GM18498 (cell line): ENCODE results near the gene KIRREL3.
"Not testable (repeated sequence)": the region's sequence is repeated elsewhere in the genome, so short reads cannot be mapped to it uniquely, and the experiment has no call there.

ENCODE experiments used
- ATAC-seq: cut with Tn5 transposase; IDR thresholded peaks from one replicate; pipeline ENCODE4 v1.9.1; 2021; ENCODE audit warnings: mild to moderate bottlenecking, moderate library complexity; ENCODE audit not compliant: unreplicated experiment

Gene KIRREL3

DNA sequence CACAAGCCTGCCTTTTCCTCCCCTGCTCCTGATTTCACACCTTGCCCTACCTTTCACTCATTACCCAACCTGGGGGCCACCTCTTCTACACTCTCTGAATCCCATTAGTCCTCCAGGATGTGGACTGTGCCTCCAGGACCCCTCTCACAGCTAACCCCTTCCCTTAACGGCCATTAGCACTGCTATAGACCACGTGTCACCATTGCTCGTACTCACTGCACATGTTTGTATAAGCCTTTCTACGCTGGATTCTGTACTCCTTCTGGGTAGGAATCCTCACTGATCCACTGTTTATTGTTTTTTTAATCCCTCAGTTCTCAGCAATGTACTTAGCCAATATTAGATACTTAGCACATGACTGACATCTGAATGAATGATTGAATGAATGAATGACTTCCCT is 40.9 kb downstream of the KIRREL3 start:
- ATAC-seq = no peak

DNA sequence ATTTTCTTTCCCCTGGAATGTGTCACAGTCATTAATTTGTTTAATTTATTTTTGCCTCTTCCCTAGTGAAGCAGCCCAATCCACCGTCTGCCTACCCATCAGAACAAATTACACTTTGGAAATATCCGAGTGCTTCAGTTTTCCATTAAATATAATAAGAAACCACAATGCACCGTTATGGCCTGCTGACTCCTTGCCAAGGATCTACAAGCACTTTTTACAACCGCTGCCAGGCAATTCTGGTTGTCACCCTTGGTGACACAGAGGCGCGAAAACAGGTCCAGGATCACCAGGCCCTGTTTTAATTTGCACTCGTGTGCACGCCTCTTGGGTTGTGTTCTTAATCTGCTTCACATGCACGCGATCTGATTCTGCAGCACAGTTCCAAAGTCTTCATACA is 43.9 kb downstream of the KIRREL3 start:
- ATAC-seq = no peak

DNA sequence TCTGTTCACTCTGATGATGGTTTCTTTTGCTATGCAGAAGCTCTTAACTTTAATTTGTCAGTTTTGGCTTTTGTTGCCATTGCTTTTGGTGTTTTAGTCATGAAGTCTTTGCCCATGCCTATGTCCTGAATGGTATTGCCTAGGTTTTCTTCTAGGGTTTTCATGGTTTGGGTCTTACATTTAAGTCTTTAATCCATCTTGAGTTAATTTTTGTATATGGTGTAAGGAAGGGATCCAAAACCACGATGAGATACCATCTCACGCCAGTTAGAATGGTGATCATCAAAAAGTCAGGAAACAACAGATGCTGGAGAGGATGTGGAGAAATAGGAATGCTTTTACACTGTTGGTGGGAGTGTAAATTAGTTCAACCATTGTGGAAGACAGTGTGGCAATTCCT is 48.0 kb downstream of the KIRREL3 start:
- ATAC-seq = not testable (repeated sequence)

DNA sequence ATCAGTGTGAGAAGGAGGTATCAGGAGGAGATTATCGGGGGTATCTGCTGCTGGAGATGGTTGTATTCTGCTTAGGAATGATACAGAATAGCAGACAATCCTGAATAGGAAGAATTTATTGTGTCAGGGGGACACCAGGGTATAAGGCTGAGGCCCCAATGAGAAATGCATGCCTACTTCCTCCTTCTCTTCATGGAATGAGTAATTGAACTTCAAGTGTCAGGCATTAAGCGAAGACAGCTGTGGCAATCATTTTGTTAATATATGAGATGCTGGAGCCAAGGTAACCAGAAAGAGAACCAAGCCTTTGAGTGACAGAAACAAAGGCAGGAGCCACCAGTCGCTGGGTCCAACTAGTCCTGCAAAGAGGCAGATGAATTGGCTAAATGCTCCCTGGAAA is 49.1 kb downstream of the KIRREL3 start:
- no peak for ATAC-seq

DNA sequence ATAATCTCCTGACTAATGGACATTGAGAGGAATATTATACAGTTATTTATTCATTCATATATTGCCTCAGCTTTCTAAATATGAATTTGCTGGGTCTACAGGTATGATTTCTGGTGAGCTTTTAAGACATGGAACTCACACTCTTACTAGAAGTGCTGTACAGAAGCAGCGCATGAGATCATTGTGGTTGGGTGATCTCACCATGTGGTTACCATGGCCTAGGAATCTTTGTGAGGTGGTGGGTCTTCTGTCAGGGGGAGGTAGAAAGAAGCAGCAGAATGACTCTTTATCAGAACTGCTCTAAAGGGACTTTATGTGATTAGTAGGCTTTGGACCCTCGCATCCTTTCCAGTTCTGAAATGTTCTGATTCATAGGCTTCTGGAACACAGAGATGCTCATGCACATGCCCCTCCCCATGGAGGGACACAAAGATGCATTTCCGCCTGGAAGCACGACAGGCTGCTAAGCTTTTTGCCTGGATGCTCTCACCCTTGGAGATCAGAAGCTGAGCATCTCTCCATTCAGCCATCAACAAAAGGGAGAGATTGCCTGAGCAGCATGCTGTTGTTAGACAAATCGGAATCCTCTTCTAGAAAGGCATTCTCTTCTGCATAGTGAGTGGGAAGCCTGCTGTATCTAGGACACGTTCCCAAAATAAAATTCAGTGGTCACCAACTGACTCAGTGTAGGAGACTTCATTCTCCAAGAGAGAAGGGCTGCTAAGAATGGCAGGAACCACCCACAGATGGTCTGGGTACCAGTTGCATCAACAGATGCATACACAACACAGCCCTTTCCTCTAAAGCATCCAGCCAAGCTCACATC is 51.3 kb downstream of the KIRREL3 start:
- no peak for ATAC-seq

DNA sequence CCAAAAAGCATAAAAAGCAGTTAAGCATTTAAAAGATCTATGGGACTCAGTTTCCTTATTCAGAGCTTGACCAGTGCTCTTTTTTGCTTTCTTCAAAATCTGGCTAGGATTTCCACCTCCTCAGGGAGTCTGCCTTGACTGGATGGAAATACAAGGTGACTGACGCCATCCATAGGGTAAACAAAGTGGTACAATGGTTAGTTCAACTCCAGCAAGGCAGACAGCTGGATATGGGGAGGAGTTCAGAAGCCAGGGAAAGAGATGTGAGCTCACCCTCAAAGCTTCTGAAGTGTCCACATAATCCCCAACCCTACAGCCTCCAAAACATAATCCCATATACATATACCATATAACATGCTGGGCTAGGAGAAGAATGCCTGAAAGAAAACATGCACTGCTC is 52.0 kb downstream of the KIRREL3 start:
- no peak for ATAC-seq

DNA sequence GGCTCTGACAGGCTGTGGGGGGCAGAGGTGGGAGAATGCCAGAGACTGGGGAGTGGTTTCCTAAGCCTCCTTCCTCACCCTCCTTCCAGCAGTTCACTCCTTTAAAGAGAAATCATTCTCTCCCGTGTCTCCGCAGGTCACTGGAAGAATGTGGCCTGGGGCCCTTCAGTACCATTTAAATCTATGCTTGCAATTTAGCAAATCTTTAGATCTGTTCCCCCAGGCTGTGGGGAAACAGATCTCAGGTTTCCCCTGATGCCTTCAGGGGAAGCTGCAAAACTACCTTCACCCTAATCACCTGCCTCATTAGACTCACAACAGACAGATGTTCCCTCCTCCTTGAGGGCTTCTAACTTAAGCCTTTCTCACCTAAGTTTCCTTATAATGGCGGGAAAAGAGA is 55.3 kb downstream of the KIRREL3 start:
- ATAC-seq = no peak

DNA sequence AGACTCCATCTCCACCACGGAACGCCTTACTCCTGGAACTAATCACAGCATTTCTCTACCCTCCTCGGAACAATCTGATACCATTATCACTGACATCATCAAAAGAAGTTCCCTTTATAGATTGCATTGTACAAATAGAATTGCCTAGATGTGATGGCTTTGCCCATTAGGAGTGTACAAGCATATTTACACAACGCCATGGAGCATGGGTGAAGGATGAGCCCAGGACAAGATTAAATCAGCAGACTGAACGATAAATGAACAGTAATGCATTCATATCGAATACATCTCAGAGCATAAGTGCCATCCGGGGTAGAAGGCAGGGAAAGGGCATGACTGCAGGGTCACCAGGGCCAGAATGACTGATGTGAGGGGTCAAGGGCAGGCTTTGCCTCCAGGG is 57.3 kb downstream of the KIRREL3 start:
- ATAC-seq = no peak

DNA sequence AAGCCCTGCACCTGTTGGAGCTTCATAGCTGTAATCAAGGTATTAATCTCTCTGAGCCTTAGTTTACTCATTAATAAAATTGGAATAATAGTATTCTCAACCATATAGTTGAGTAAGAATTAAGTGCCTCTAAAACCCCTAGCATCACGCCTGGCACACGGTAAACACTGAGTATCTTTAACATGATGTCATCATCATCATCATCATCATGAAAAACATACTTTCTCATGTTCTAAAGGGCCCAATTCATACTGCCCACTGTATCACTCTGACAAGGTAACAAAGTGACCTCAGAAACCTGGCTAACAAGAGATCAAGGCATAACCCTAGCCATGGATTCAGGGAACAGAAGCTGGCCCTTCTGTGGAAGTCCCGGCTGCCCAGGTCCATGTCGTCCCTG is 58.4 kb downstream of the KIRREL3 start:
- ATAC-seq = no peak

DNA sequence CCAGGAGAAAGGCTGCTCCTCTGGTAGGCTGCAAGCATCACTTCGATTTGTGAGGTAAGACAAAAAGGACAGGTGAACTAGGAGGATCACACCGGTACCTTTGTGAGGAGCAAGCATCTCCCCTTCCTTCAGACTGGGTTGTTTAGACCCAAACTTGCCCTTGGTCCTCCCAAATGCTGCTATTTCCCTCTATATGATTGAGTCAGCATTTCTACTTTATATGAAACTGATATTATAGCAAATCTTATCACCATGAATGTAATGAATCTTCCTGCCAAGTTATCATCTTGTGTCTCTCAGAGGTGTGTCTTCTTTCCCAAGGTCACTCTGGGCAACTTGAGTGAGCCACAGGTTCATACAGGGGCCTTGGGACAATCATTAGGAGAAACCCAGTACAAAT is 61.0 kb downstream of the KIRREL3 start:
- ATAC-seq = no peak

DNA sequence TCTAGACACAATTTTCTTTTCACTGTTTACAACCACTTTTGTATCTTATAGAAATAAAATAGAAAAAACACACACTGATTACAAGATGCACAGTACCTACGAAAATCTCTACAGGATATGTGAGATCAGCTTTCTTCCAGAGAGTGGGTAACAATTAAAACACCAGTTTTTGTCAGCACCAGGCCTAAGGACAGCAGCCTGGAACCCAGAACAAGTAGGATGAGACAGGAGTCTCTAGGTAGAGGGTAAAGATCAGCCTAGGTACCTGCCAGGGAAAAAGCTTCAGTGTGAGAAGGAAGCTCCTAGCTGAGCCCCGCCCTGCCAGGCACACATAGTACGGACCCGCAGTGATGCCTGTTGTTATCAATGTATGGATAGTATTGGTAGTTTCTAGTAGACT is 61.9 kb downstream of the KIRREL3 start:
- ATAC-seq = no peak

DNA sequence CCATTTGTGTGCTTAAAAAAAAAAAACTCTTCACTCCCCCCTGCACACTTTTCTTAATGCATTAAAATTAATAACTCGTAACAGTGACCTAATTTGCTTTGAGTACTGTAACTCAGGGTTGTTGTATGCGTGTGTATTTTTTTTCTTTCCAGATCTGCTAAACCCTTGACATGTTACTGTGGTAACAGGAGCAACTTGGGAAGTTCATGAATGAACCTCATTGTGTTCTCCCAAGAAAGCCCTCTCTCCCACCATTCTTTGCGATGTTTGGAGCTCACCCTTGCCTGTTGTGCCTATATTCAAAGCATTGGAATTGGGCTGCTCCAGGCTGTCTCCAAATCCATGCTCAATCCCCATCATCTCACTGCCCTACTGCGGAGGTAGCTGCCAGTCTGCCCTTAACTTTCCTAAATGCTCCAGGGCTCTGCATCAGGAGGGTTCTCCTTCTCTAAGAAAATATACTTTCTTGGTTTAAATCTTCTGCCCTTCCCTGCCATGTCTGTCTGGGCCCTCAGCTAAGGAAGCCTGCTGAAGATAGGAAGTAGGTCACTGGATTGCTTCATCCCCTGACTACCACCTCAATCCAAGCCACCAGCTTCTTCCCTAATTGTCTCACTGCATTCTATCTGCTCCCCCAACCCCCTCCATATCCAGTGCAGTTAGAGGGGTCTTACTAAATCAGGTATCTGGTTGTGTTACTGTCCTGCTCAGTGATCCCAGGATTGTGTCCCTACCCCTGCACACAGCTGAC is 70.3 kb downstream of the KIRREL3 start:
- no peak for ATAC-seq

DNA sequence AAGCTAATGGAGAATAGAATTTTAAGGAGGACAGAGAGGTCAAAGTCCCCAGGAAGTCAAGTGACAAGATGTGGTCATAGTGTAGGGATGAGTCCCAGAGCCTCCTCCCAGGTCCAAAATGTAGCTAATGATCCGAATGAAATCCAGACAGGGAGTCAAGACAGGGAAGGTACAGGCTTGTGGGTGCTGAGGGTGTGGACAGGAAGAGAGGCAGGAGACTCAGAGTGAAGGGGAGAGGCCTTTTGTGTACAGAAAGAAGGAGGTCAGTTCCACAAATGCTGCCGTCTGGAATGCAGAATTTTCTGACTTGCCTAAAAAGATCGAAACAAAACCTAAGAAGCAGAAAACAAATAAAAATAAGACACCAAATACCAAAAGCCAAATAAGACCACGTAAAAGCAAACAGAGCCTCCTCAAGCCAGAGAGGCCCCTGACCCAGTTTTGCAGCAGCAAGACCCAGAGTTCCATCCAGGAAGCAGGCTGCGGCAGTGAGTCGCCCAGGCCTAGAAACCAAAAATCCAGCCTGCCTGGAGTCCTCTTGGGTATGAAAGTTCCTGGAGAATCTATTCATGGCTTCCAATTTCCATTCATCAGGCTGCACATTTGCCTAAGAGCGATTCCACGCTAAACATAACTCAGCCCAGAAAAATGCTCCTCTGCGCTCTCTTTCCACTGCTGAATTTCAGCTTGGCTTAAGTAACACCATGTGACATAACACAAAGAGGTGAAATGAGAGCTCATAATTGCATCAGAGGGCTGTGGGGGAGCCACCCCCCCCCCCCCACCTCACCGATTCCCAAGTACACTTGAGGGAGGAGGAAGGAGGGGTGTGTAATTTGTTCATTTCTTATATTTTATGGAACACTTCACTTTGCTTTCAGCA is 71.2 kb downstream of the KIRREL3 start:
- ATAC-seq = no peak

DNA sequence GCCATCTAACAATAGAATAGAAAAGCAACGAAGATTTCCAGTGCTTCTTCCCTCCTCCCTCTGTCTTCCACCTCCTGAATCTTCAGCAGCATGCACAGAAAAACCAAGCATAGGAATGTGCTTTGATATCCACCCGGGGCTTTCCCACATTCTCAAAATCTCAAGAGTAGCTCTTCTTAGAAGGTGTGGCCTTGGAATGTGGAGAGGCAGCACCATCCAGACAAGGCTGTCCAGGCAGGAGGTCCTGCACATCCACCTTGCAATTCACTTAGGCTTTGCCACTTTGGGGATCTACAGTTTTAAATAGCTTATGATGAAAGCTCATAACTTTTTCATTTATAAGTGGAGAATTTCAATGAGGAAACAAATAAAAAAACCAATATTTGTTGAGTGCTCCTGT is 72.9 kb downstream of the KIRREL3 start:
- ATAC-seq = no peak

DNA sequence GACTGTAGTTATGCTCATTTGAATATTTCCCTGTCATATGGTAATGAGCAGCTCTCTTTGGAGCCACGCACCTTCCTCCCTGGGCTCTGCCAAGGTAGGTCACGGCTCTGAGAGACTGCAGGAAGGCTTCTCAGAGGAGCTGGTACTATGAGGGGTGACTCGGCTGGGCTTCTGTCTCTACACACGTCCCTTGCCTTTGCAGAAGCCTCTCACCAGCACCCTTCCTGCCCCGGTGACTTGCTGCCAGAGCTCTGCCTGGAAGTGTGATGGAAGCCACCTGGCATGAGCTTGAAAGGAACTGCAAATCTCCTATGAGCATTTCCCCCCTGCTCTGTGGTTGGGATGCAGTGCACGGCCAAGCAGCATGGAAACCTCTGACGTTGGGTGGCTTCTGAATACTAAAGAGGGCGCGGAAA is 74.2 kb downstream of the KIRREL3 start:
- no peak for ATAC-seq

DNA sequence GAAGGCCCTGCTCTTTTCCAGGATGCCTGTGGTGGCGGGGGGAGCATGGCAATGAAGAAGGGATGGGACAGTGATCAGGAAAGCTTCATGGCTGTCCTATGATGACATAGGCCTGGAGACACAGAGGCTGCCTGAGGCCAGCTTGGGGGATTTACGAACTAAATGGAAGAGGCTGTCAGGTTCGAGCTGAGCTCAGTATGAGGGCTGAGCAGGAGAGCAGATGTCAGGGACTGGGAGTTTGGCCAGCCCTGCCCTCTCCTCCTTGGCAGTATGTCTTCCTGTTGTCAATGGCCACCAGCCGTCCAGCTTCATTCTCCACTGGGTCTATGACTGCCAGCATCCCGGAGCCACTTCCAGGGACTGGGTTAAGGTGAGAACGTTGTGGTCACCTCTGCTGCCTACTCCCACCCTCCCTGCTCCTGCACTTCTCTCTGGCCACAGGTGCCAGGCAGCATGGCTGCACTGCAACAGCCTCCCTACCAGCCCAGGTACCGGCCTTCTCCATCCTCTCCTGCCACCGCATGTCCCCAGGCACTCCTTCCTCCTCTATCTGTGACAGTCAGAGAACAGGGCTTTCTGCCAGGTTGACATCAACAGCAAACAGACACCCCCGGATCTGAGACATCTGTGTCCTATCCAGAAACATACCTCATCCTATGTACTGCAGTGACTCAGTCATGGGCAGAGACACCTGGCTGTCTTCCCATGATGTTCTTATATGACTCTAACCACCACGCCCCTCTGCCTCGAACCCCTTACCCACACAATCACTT is 75.1 kb downstream of the KIRREL3 start:
- no peak for ATAC-seq

DNA sequence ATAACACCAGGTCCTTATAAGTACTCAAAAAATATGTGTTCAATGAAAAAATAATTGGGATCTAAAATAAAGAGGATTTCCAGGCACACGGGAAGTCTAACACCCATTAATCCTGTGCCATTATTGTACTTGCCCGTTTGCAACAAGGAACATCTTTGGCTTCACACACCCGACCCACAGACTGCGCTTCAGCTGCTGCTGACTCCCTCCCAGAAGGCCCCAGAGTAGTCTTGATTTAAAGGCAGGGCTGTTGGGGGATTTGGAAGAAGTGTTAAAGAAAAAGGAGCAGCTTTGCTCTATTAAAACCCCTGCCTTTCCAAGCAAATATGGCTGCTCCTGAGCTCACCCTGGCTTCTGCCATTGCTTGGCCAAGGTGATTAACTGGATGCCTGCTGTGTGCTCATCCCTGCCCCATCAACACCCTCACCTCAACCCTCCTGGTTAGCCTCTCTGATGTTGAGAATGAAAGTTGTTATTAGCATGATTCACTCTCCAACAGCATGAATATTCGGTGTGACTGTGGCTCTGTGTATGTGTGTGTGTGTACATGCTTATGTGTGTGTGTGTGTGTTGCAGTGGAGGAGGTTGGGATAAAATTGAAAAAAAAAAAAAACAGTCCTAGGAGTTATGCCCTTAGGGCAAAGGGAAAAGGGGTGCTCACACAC is 76.1 kb downstream of the KIRREL3 start:
- no peak for ATAC-seq

DNA sequence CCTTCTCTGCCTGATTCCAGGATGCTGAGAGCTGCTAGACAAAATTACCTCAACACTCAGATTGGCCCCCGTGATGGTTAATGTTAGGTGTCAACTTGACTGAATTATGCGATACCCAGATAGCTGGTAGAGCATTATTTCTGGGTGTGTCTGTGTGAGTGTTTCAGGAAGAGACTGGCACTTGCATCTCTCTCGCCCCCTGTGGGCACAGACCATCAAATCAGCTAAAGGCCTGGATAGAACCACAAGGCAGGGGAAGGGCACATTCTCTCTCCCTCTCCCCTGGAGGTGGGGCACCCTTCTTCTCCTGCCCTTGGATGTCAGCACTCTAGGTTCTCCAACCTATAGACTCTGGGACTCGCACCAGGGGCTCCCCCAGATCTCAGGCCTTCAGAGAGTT is 79.7 kb downstream of the KIRREL3 start:
- no peak for ATAC-seq

DNA sequence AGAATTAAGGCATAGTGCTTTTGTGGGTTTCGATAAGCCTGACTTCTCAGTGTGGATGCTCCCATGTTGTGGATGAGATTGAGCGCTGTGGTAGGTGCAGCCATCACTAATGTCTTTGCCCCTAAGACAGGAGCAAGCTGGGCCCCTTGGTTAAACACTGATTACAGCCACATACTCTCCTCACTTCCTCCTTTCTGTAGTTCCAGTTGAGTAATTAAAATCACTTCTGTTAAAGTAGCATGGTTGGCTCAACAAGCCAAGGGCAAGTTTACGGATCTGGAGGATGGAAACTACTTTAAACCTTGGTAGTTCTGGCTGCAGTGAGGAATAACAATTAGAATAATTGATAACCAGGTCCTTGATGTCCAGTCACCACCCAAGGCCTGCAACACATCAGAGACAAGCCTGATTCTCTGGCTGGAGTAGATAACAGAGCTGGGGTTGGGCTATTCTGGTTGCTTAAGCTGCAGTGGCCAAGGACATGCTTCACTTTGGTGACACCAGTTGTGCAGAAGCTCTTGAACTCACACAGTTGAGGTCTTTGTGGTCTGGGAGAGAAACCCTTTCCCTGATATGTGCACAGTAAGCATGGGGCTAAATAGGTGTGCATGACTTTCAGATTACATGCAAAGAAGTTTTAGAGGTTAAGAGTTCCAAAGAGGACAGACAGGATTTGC is 81.3 kb downstream of the KIRREL3 start:
- peak; percentile 48 for ATAC-seq

DNA sequence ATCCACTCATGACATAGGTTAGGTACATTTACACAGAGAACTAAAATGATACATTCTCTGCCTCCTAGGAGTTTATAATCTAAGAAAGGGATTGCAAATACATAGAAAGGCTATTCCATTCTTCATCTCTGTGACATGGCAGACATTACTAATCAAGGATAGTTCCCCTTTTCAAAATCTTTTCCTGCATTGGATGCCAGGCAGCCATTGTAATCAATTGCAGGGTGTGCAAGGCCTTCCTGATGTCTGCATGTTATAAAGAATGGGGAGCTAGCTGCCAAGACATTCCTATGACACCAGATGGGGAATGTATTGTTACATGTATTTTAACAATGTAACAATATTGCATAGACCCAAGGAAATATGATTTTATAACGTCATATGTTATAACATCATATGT is 82.0 kb downstream of the KIRREL3 start:
- ATAC-seq = no peak
